Liver (tissue), 9 donors: ENCODE results near the gene KIF9. TPM values are rescaled to one million over a fixed set of nuclear protein-coding genes. Genes with fewer than 3 reads are reported as not detected.

Experiments used
- DNase-seq: peaks from one replicate; pipeline ENCODE4 v3.0.0-alpha.2; 2017; ENCODE audit warnings: low spot score
- H3K27ac ChIP-seq, 2 donors: one replicate each; pipeline ENCODE4 v1.7.0; 2013; ENCODE audit warnings: inconsistent platforms in 2 of 2, low read length in 2 of 2, control low read depth in 1 of 2, low read depth in 1 of 2, mild to moderate bottlenecking in 1 of 2
- H3K27me3 ChIP-seq, 4 donors: one replicate each; pipeline versions ENCODE4 v1.6.1 to v1.7.0; 2013; ENCODE audit warnings: low read length in 3 of 4, inconsistent platforms in 1 of 4, mild to moderate bottlenecking in 1 of 4, moderate library complexity in 1 of 4; ENCODE audit not compliant: control insufficient read depth in 4 of 4, insufficient read depth in 4 of 4
- H3K36me3 ChIP-seq, 4 donors: one replicate each; pipeline versions ENCODE4 v1.6.1 to v1.7.0; 2013; ENCODE audit warnings: low read length in 3 of 4, mild to moderate bottlenecking in 3 of 4, low read depth in 1 of 4, moderate library complexity in 1 of 4; ENCODE audit not compliant: control insufficient read depth in 4 of 4, insufficient read depth in 3 of 4
- H3K4me1 ChIP-seq, 4 donors: one replicate each; pipeline versions ENCODE4 v1.6.1 to v1.7.0; 2013; ENCODE audit warnings: low read length in 3 of 4, mild to moderate bottlenecking in 3 of 4, moderate library complexity in 1 of 4; ENCODE audit not compliant: control insufficient read depth in 4 of 4, insufficient read depth in 4 of 4
- H3K4me3 ChIP-seq, 3 donors: one replicate each; pipeline versions ENCODE4 v1.6.1 to v1.7.0; 2013; ENCODE audit warnings: low read length in 3 of 3, control low read depth in 1 of 3, low read depth in 1 of 3, mild to moderate bottlenecking in 1 of 3
- H3K9ac ChIP-seq, 2 donors: one replicate each; pipeline ENCODE4 v1.7.0; 2013; ENCODE audit warnings: low read length in 2 of 2, mild to moderate bottlenecking in 2 of 2, moderate library complexity in 2 of 2, control low read depth in 1 of 2, low read depth in 1 of 2
- H3K9me3 ChIP-seq, 4 donors: one replicate each; pipeline versions ENCODE4 v1.6.1 to v1.7.0; 2013; ENCODE audit warnings: low read length in 3 of 4; ENCODE audit not compliant: control insufficient read depth in 4 of 4
- CTCF ChIP-seq: fragments of 150-350 bp; IDR thresholded peaks from 2 replicates; pipeline ENCODE4 v1.5.1; 2017; ENCODE audit warnings: improper control_type of control experiment, low read depth, low read length; ENCODE audit not compliant: missing input control
- EGR1 ChIP-seq, 2 donors: IDR thresholded peaks; 2 replicates each; pipeline ENCODE4 v1.6.1; 2016 to 2018; ENCODE audit warnings: antibody characterized with exemption in 2 of 2, low read depth in 2 of 2
- FOXA1 ChIP-seq: IDR thresholded peaks from 2 replicates; pipeline ENCODE4 v1.6.1; 2016; ENCODE audit warnings: antibody characterized with exemption
- GABPA ChIP-seq, 2 donors: IDR thresholded peaks in 1 of 2; conservative IDR thresholded peaks in 1 of 2; 2 replicates each; pipeline ENCODE4 v1.6.1; 2016; ENCODE audit warnings: antibody characterized with exemption in 2 of 2, mild to moderate bottlenecking in 1 of 2, moderate library complexity in 1 of 2
- HNF4A ChIP-seq, 2 donors: conservative IDR thresholded peaks; 2 replicates each; pipeline ENCODE4 v1.6.1; 2016; ENCODE audit warnings: antibody characterized with exemption in 2 of 2, mild to moderate bottlenecking in 2 of 2
- HNF4G ChIP-seq: IDR thresholded peaks from 2 replicates; pipeline ENCODE4 v1.6.1; 2016; ENCODE audit warnings: antibody characterized with exemption
- JUND ChIP-seq, 2 donors: IDR thresholded peaks; 2 replicates each; pipeline ENCODE4 v1.6.1; 2016; ENCODE audit warnings: antibody characterized with exemption in 2 of 2
- NR2F2 ChIP-seq: IDR thresholded peaks from 2 replicates; pipeline ENCODE4 v1.6.1; 2016; ENCODE audit warnings: antibody characterized with exemption
- REST ChIP-seq: IDR thresholded peaks from 2 replicates; pipeline ENCODE4 v1.6.1; 2016; ENCODE audit warnings: antibody characterized with exemption, mild to moderate bottlenecking
- RXRA ChIP-seq, 2 donors: IDR thresholded peaks; 2 replicates each; pipeline ENCODE4 v1.6.1; 2017 to 2018; ENCODE audit warnings: antibody characterized with exemption in 2 of 2, mild to moderate bottlenecking in 1 of 2
- SP1 ChIP-seq: IDR thresholded peaks from 2 replicates; pipeline ENCODE4 v1.6.1; 2018; ENCODE audit warnings: antibody characterized with exemption, mild to moderate bottlenecking
- TAF1 ChIP-seq: conservative IDR thresholded peaks from 2 replicates; pipeline ENCODE4 v1.6.1; 2016; ENCODE audit warnings: antibody characterized with exemption, mild to moderate bottlenecking
- YY1 ChIP-seq: IDR thresholded peaks from 2 replicates; pipeline ENCODE4 v1.6.1; 2016; ENCODE audit warnings: antibody characterized with exemption, mild to moderate bottlenecking
- WGBS: extraction: QIAGEN DNeasy Blood & Tissue Kit; methylation state at CpG from one replicate; pipeline ENCODE4 v1.1.7; 2013; 5-methylcytosine and 5-hydroxymethylcytosine counted together
- polyA plus RNA-seq, 2 donors: library from polyadenylated mRNA; stranded (reverse) in 1 of 2; unstranded in 1 of 2; fragments of 200-250 nt in 1 of 2; fragments of >200 nt in 1 of 2; fragmentation: Nextera tagmentation in 1 of 2; extraction: Ambion mirVana in 1 of 2; gene quantifications; one replicate each; pipeline versions ENCODE4 v1.2.1 to v1.2.3, GENCODE V29; 2013 to 2015
- total RNA-seq, 2 donors: library from RNA; depleted of rRNA; stranded (reverse); fragments of >200 nt; gene quantifications; one replicate each; pipeline ENCODE4 v1.2.3, GENCODE V29; 2014
- TF ChIP-seq, protein P1 (sequence below): IDR thresholded peaks from 2 replicates; pipeline ENCODE4 v1.6.1; 2016; ENCODE audit warnings: antibody characterized with exemption
- TF ChIP-seq, protein P2 (sequence below): IDR thresholded peaks from 2 replicates; pipeline ENCODE4 v1.6.1; 2016; ENCODE audit warnings: antibody characterized with exemption
- TF ChIP-seq, protein P3 (sequence below): IDR thresholded peaks from 2 replicates; pipeline ENCODE4 v1.6.1; 2016; ENCODE audit warnings: antibody characterized with exemption
- donor health status: healthy.
- donor health status: healthy.
- donor health status: healthy.
- donor health status: healthy.
- donor health status: healthy.

KIF9 gene
- total and polyA plus RNA-seq, 4 donors: 2.3 to 4.5 (median 3.1) TPM

GRCh38 chr3:47274652-47275051, 7.9 kb downstream of the KIF9 start:
- TF ChIP-seq, protein P1, sequence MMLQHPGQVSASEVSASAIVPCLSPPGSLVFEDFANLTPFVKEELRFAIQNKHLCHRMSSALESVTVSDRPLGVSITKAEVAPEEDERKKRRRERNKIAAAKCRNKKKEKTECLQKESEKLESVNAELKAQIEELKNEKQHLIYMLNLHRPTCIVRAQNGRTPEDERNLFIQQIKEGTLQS: no peak
- TF ChIP-seq HNF4G (no peak), CTCF (no peak), SP1 (no peak), GABPA (IDR thresholded peaks at IDR 0.05 in 1 of 2, conservative IDR thresholded peaks at IDR 0.05 in 1 of 2) (no peak), NR2F2 (no peak), FOXA1 (no peak), TAF1 (no peak), RXRA (IDR thresholded peaks at IDR 0.05) (no peak), JUND (IDR thresholded peaks at IDR 0.05) (no peak), YY1 (no peak), EGR1 (IDR thresholded peaks at IDR 0.05; ENCODE audit: low read depth in 2 of 2) (no peak), HNF4A (conservative IDR thresholded peaks at IDR 0.05) (no peak), REST (no peak)
- TF ChIP-seq, protein P2, sequence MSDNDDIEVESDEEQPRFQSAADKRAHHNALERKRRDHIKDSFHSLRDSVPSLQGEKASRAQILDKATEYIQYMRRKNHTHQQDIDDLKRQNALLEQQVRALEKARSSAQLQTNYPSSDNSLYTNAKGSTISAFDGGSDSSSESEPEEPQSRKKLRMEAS: no peak
- TF ChIP-seq, protein P3, sequence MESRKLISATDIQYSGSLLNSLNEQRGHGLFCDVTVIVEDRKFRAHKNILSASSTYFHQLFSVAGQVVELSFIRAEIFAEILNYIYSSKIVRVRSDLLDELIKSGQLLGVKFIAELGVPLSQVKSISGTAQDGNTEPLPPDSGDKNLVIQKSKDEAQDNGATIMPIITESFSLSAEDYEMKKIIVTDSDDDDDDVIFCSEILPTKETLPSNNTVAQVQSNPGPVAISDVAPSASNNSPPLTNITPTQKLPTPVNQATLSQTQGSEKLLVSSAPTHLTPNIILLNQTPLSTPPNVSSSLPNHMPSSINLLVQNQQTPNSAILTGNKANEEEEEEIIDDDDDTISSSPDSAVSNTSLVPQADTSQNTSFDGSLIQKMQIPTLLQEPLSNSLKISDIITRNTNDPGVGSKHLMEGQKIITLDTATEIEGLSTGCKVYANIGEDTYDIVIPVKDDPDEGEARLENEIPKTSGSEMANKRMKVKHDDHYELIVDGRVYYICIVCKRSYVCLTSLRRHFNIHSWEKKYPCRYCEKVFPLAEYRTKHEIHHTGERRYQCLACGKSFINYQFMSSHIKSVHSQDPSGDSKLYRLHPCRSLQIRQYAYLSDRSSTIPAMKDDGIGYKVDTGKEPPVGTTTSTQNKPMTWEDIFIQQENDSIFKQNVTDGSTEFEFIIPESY: no peak
- no peak for DNase-seq
- H3K9me3 ChIP-seq: no peaks in the 10 kb centered on the region
- H3K4me1 ChIP-seq: no peaks in the 10 kb centered on the region
- H3K27me3 ChIP-seq: no peaks in the 10 kb centered on the region
- no peak overlapping the region for H3K27ac ChIP-seq
- WGBS: 95% methylated on average over 2 of the region's 2 CpGs
- H3K36me3 ChIP-seq: no peaks in the 10 kb centered on the region
- no peak overlapping the region for H3K4me3 ChIP-seq
- H3K9ac ChIP-seq: no peak overlapping the region

DNA sequence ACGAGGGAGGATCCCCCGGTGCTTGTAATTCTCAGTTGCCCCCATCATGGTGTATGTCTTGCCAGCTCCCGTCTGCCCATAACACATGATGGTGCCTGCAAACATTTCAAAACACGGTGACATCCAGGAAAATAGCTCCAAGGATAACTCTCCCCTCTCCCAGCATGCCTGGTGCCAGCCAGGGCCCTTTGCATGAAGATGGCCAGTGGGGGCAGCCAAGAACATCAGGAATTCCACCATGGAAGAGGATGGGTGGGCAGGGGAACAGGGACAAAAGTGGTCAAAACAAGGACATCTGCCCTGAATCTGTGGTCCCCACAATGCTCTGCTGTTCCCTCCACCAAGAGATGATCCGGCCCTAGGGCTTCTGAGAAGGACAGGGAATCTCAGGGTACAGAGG, 9.0 kb downstream of the KIF9 start:
- Histone ChIP-seq H3K4me3 (no peak overlapping the region), H3K27me3 (no peaks in the 10 kb centered on the region), H3K9me3 (no peaks in the 10 kb centered on the region), H3K36me3 (no peaks in the 10 kb centered on the region), H3K9ac (no peak overlapping the region), H3K27ac (no peak overlapping the region), H3K4me1 (no peaks in the 10 kb centered on the region)
- DNase-seq: no peak
- TF ChIP-seq JUND (IDR thresholded peaks at IDR 0.05) (no peak), EGR1 (IDR thresholded peaks at IDR 0.05; ENCODE audit: low read depth in 2 of 2) (no peak)
- TF ChIP-seq, protein P1: no peak
- WGBS: 91% methylated on average over 5 of the region's 5 CpGs
